Mesodermal cell (in vitro differentiated cells): Measurements from ENCODE around the gene TTC23L.
"Not testable (repeated sequence)": the region's sequence is repeated elsewhere in the genome, so short reads cannot be mapped to it uniquely, and the experiment has no call there.

Experiments
- H3K27ac ChIP-seq: 2 replicates; pipeline ENCODE4 v1.7.0; 2013; ENCODE audit warnings: mild to moderate bottlenecking, low read depth, low read length, moderate library complexity; ENCODE audit not compliant: severe bottlenecking
- H3K36me3 ChIP-seq: 2 replicates; pipeline ENCODE4 v1.7.1; 2013; ENCODE audit warnings: mild to moderate bottlenecking, low read length, moderate library complexity; ENCODE audit not compliant: control insufficient read depth, insufficient read depth
- H3K4me1 ChIP-seq: one replicate; pipeline ENCODE4 v1.7.1; 2013; ENCODE audit warnings: mild to moderate bottlenecking, low read length; ENCODE audit not compliant: insufficient read depth, control insufficient read depth, poor library complexity, severe bottlenecking
- H3K4me3 ChIP-seq: 2 replicates; pipeline ENCODE4 v1.7.0; 2013; ENCODE audit warnings: low read length, control low read depth, mild to moderate bottlenecking; ENCODE audit not compliant: insufficient read depth, poor library complexity, severe bottlenecking; ENCODE audit errors: extremely low read depth
- H3K9me3 ChIP-seq: 2 replicates; pipeline ENCODE4 v1.7.1; 2013; ENCODE audit warnings: mild to moderate bottlenecking, low read length, moderate library complexity; ENCODE audit not compliant: control insufficient read depth
- WGBS, 2 experiments: methylation state at CpG; one replicate each; pipeline ENCODE4 v1.1.5; 2013; ENCODE audit warnings: missing lambda C conversion rate in 2 of 2; ENCODE audit not compliant: insufficient coverage in 2 of 2; 5-methylcytosine and 5-hydroxymethylcytosine counted together

Gene TTC23L

GRCh38 chr5:34817558-34818351, 21.2 kb upstream of the TTC23L start:
- Histone ChIP-seq H3K27ac (no peak overlapping the region), H3K36me3 (peaks cover 51% of the 10 kb centered on the region), H3K4me3 (no peak overlapping the region), H3K9me3 (no peaks in the 10 kb centered on the region), H3K4me1 (no peaks in the 10 kb centered on the region)
- 83% methylated on average over 1 of the region's 3 CpGs; no CpG with 5 or more reads in 1 of the 2 experiments for WGBS, 2 experiments

GRCh38 chr5:34818717-34819116, 20.2 kb upstream of the TTC23L start:
- no peak overlapping the region for H3K4me3 ChIP-seq
- peaks cover 56% of the 10 kb centered on the region for H3K36me3 ChIP-seq
- no peaks in the 10 kb centered on the region for H3K9me3 ChIP-seq
- H3K27ac ChIP-seq = no peak overlapping the region
- WGBS, 2 experiments = 67 to 87% methylated on average over 1 to 2 of the region's 3 CpGs
- no peaks in the 10 kb centered on the region for H3K4me1 ChIP-seq

- Histone ChIP-seq H3K9me3 (no peaks in the 10 kb centered on the region), H3K4me3 (no peak overlapping the region), H3K36me3 (peaks cover 62% of the 10 kb centered on the region), H3K4me1 (no peaks in the 10 kb centered on the region), H3K27ac (no peak overlapping the region)
- 83% methylated on average over 1 of the region's 1 CpG; no CpG with 5 or more reads in 1 of the 2 experiments for WGBS, 2 experiments
These were observed 18.4 kb upstream of the TTC23L start for GRCh38 chr5:34820593-34820992.

GRCh38 chr5:34822956-34823715, 15.8 kb upstream of the TTC23L start:
- no peaks in the 10 kb centered on the region for H3K4me1 ChIP-seq
- H3K9me3 ChIP-seq = no peaks in the 10 kb centered on the region
- 95 to 98% methylated on average over 6 to 8 of the region's 8 CpGs for WGBS, 2 experiments
- no peak overlapping the region for H3K4me3 ChIP-seq
- no peak overlapping the region for H3K27ac ChIP-seq
- H3K36me3 ChIP-seq = peaks cover 79% of the 10 kb centered on the region

GRCh38 chr5:34826347-34826746, 12.6 kb upstream of the TTC23L start:
- Histone ChIP-seq H3K36me3 (peaks cover 87% of the 10 kb centered on the region), H3K4me3 (no peak overlapping the region), H3K4me1 (no peaks in the 10 kb centered on the region), H3K9me3 (no peaks in the 10 kb centered on the region), H3K27ac (no peak overlapping the region)
- 86 to 100% methylated on average over 3 to 4 of the region's 6 CpGs for WGBS, 2 experiments

GRCh38 chr5:34827588-34828506, 11.1 kb upstream of the TTC23L start:
- Histone ChIP-seq H3K27ac (no peak overlapping the region), H3K9me3 (no peaks in the 10 kb centered on the region), H3K4me3 (no peak overlapping the region), H3K4me1 (no peaks in the 10 kb centered on the region), H3K36me3 (peaks cover 92% of the 10 kb centered on the region)
- WGBS, 2 experiments = 95 to 100% methylated on average over 4 of the region's 6 CpGs

- peaks cover 78% of the 10 kb centered on the region for H3K36me3 ChIP-seq
- WGBS, 2 experiments = 87 to 94% methylated on average over 4 to 5 of the region's 7 CpGs
These were observed 8.1 kb upstream of the TTC23L start for GRCh38 chr5:34830827-34831226.

GRCh38 chr5:34831303-34831702, 7.7 kb upstream of the TTC23L start:
- Histone ChIP-seq H3K9me3 (no peaks in the 10 kb centered on the region), H3K4me1 (no peaks in the 10 kb centered on the region), H3K36me3 (peaks cover 74% of the 10 kb centered on the region), H3K27ac (no peak overlapping the region), H3K4me3 (no peak overlapping the region)

More at GRCh38 chr5:34830827-34831226, 8.1 kb upstream of the TTC23L start:
- H3K4me1 ChIP-seq, H3K9me3 ChIP-seq, H3K4me3 ChIP-seq, H3K27ac ChIP-seq: not testable (repeated sequence)

GRCh38 chr5:34832568-34832967, 6.4 kb upstream of the TTC23L start:
- no peaks in the 10 kb centered on the region for H3K9me3 ChIP-seq
- peaks cover 61% of the 10 kb centered on the region for H3K36me3 ChIP-seq
- H3K4me3 ChIP-seq = no peak overlapping the region
- 94 to 100% methylated on average over 3 to 4 of the region's 5 CpGs for WGBS, 2 experiments
- H3K27ac ChIP-seq = no peak overlapping the region
- no peaks in the 10 kb centered on the region for H3K4me1 ChIP-seq

GRCh38 chr5:34833090-34833489, 5.9 kb upstream of the TTC23L start:
- Histone ChIP-seq H3K4me1 (no peaks in the 10 kb centered on the region), H3K36me3 (peaks cover 56% of the 10 kb centered on the region), H3K9me3 (no peaks in the 10 kb centered on the region), H3K4me3 (no peak overlapping the region), H3K27ac (no peak overlapping the region)
- no CpG with 5 or more reads among the region's 1 CpG for WGBS, 2 experiments
